Hair follicular keratinocyte (primary cell): Measurements from ENCODE around the gene PDZD4. TPM values are rescaled to one million over a fixed set of nuclear protein-coding genes. Genes with fewer than 3 reads are reported as not detected.

ENCODE experiments used
- total RNA-seq: library from RNA; depleted of rRNA; stranded (reverse); fragments of >200 nt; gene quantifications from 2 replicates; pipeline ENCODE4 v1.2.3, GENCODE V29; 2015

Gene PDZD4, protein sequence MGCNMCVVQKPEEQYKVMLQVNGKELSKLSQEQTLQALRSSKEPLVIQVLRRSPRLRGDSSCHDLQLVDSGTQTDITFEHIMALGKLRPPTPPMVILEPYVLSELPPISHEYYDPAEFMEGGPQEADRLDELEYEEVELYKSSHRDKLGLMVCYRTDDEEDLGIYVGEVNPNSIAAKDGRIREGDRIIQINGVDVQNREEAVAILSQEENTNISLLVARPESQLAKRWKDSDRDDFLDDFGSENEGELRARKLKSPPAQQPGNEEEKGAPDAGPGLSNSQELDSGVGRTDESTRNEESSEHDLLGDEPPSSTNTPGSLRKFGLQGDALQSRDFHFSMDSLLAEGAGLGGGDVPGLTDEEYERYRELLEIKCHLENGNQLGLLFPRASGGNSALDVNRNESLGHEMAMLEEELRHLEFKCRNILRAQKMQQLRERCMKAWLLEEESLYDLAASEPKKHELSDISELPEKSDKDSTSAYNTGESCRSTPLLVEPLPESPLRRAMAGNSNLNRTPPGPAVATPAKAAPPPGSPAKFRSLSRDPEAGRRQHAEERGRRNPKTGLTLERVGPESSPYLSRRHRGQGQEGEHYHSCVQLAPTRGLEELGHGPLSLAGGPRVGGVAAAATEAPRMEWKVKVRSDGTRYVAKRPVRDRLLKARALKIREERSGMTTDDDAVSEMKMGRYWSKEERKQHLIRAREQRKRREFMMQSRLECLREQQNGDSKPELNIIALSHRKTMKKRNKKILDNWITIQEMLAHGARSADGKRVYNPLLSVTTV
- total RNA-seq, result 0.04 TPM in 1 of 2 replicates, not detected in the other

DNA sequence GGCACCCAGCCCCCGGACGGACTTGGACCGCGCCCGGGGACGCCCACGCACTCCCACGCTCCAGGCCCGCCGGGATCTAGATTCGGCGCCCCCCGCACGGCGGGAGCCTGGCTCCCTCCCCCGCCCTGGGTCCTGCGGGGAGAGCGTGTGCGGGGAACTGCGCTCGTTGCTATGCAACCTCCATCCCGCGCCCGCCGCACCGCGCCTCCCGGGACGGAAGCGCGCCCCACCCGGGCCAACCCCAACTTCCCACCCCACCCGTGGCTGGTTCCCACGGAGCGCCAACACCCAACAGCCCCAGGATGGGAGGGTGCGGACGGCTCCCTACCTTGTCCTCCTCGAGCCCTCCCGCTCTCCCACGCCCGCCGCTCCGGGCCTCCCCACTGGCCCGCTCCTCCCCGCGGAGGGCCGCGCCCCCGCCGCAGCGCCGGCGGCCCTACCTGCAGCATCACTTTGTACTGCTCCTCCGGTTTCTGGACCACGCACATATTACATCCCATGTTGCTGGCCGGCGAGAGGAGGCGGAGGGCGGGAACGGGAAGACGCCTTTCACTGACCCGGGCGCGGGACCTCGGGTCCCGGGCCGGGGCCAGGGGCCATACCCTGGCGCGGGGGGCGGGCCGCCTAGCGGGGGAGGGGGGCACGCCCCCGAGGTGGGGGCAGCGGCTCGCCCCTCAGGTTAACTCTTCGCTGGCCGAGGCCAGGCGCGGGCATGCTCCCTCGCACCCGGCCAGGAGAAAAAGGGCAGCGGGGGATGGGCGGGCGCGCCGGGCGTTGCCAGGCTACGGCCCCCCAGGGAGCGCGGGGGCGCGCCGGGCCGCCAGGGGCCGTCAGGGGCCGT is at the start of gene PDZD4:
PDZD4 (minus strand) TSS at position 746 of the 841 bp plus-strand sequence; CDS start at position 500, 246 bp downstream.

DNA sequence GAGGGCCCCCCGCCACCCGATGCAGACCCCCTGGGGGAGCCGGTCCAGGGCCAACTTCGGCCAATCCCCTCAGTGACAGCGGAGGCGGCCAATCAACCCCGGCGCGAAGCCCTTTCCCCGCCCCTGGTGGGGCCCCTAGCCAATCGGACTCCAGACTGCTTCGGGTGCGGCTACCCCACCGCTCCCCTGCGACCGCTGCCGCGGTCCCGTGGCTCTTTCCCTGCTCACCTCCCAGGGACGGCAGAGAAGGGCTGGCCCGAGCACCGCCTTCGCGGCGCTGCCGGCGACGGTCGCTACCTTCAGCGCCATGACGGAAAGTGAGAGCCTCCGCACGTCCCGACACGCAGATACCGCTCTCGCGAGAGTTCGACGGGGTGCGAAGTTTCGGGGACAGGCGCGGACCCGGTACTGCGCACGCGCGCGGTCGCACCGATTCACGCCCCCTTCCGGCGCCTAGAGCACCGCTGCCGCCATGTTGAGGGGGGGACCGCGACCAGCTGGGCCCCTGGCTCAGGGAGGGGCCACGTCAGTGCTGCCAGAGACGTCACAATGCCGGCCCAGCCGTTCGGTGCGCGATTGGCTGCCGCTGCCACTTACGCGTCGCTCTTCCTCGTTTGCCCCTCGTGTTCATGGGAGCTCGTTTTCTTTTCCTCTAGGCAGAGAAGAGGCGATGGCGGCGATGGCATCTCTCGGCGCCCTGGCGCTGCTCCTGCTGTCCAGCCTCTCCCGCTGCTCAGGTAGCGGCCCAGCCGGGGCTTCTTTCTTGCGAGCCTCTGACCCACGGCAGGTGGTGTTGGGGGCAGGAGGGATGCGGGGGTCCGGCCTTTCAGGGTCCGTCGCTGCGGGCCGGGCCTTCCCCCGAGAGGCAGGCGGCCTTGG is 36.1 kb downstream of the PDZD4 start, which contains the start of the genes IDH3G and SSR4:
IDH3G (minus strand) TSS at position 358 of the 879 bp plus-strand sequence; CDS start at position 309, 49 bp downstream.
SSR4 (plus strand) TSS at position 651 of the 879 bp plus-strand sequence; CDS start at position 671, 20 bp downstream.

DNA sequence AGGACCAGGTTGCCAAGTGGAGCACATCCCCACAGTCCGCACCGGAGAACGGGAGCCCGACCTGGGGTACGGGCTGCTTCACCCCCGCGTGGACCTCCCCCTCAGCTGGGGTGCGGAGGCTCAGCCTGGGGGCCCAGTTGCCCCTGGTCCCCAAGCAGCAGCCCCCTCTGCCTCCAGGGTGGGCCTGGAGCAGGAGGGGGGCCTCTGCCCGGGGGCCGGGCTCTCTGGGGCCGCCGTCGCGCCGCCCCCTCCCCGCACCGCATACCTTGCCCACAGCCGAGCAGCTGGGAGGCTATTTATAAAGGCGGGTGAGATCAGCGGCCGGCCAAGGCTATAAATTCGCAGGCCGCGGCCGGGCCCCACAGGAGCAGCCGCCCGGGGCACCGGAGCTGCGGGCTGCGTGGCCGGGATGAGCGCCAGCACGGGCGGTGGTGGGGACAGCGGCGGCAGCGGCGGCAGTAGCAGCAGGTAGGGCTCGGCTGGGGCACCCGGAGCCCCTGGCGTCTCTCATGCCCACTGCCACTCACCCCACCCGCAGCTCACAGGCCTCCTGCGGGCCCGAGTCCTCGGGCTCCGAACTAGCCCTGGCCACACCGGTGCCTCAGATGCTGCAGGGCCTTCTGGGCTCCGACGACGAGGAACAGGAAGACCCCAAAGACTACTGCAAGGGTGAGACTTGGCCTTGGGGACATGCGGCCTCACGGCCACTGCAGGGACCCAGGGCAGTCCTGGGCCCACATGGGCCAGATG is 49.5 kb downstream of the PDZD4 start, which contains the start of gene SRPK3:
SRPK3 (plus strand) TSS at position 364 of the 750 bp plus-strand sequence; CDS start at position 410, 46 bp downstream.

DNA sequence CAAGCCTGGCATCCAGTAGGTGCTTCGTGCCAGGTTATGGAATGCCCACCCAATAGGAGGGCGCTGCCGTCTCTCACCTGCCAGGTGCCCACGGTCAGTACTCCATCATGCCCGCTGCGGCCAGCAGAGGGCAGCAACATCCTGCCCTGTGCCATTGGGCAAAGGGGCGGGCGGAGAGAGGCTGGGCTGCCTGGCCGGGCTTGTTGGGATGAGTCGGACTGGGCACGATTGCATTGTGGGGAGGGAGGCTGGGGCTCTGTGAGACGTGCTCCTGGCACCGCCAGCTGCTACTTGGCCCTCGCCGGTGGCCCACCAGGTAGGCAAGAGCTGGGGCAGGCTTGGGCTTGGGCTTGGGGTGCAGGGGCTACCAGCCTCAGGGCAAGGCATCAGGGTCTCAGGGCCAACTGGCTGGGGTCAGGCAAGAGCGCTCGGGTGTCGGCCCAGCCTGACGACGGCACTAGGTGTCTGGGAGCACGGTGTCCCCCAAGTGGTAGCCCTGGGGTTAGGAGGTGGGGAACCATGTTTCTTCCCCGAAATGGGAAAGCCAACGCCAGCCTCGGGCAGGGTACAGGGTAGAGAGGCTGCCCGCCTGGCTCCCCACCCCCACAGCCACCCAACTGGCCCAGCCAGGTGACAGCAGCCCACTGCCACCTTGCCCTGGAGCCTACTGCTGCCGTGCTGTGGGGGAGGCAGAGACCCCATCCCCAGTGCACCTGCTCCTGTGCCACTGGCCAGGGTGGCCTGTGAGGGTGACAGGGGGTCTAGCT is 66.2 kb downstream of the PDZD4 start, which contains the start of gene PLXNB3:
PLXNB3 (plus strand) TSS at position 261 of the 767 bp plus-strand sequence. CDS start 1,287 bp downstream, outside the sequence.

Other genes with a start within 250 kb of the PDZD4 start
- gene CCNQ, start 231.4 kb downstream of the PDZD4 start, total RNA-seq, result 46.9 and 64.9 TPM in 2 replicates
- 2.5 and 2.9 TPM in 2 replicates for gene DUSP9, start 183.3 kb downstream of the PDZD4 start, total RNA-seq
- not detected in 2 replicates for gene PNCK, start 156.7 kb downstream of the PDZD4 start, total RNA-seq
- 20.2 and 20.9 TPM in 2 replicates for gene SLC6A8, start 142.6 kb downstream of the PDZD4 start, total RNA-seq
- 181 and 206 TPM in 2 replicates for gene BCAP31, start 106.2 kb downstream of the PDZD4 start, total RNA-seq
- 1.2 and 3.0 TPM in 2 replicates for gene ABCD1, start 105.7 kb downstream of the PDZD4 start, total RNA-seq
- gene PLXNB3, start 66.3 kb downstream of the PDZD4 start, total RNA-seq, result 5.2 and 5.4 TPM in 2 replicates
- gene SRPK3, start 49.5 kb downstream of the PDZD4 start, total RNA-seq, result 0.11 TPM in 1 of 2 replicates, not detected in the other
- 71.1 and 76.5 TPM in 2 replicates for gene IDH3G, start 36.2 kb downstream of the PDZD4 start, total RNA-seq
- gene SSR4, start 35.9 kb downstream of the PDZD4 start, total RNA-seq, result 192 and 305 TPM in 2 replicates
- gene L1CAM, start 55.6 kb upstream of the PDZD4 start, total RNA-seq, result 3.0 and 9.4 TPM in 2 replicates
- gene AVPR2, start 74.1 kb upstream of the PDZD4 start, total RNA-seq, result not detected in 2 replicates
- 0.84 and 2.0 TPM in 2 replicates for gene ARHGAP4, start 95.7 kb upstream of the PDZD4 start, total RNA-seq
- 138 and 185 TPM in 2 replicates for gene NAA10, start 104.5 kb upstream of the PDZD4 start, total RNA-seq
- not detected in 2 replicates for gene RENBP, start 114.1 kb upstream of the PDZD4 start, total RNA-seq
- 31.3 and 38.8 TPM in 2 replicates for gene HCFC1, start 141.3 kb upstream of the PDZD4 start, total RNA-seq
- 10.3 and 12.0 TPM in 2 replicates for gene TMEM187, start 142.2 kb upstream of the PDZD4 start, total RNA-seq
- 136 and 159 TPM in 2 replicates for gene IRAK1, start 189.4 kb upstream of the PDZD4 start, total RNA-seq